Cerebellar cortex (tissue), 1 donor: Measurements from ENCODE around the gene HBB.

Experiments used
- DNase-seq: peaks from one replicate; pipeline ENCODE4 v3.0.0-alpha.2; 2015; ENCODE audit warnings: low spot score

Gene HBB

GRCh38 chr11:5247472-5248192 lies 20.8 kb upstream of the HBB start:
- DNase-seq, result no peak

GRCh38 chr11:5246772-5247471 lies 20.1 kb upstream of the HBB start:
- no peak for DNase-seq

GRCh38 chr11:5245155-5245554 lies 18.3 kb upstream of the HBB start:
- no peak for DNase-seq

GRCh38 chr11:5243816-5244180 lies 16.9 kb upstream of the HBB start:
- no peak for DNase-seq

GRCh38 chr11:5242933-5243815 lies 16.3 kb upstream of the HBB start:
- no peak for DNase-seq

GRCh38 chr11:5242208-5242607 lies 15.3 kb upstream of the HBB start:
- no peak for DNase-seq

- no peak for DNase-seq
Observed at GRCh38 chr11:5241458-5241857, 14.6 kb upstream of the HBB start.

- no peak for DNase-seq
Observed at GRCh38 chr11:5240458-5240857, 13.6 kb upstream of the HBB start.

GRCh38 chr11:5240056-5240455 lies 13.2 kb upstream of the HBB start:
- DNase-seq, result no peak

GRCh38 chr11:5239046-5239445 lies 12.2 kb upstream of the HBB start:
- DNase-seq, result no peak

GRCh38 chr11:5238486-5238885 lies 11.6 kb upstream of the HBB start:
- DNase-seq, result no peak

GRCh38 chr11:5237420-5237819 lies 10.5 kb upstream of the HBB start:
- DNase-seq, result no peak

- DNase-seq, result no peak
Observed at GRCh38 chr11:5235364-5236095, 8.7 kb upstream of the HBB start.

- no peak for DNase-seq
Observed at GRCh38 chr11:5234381-5234834, 7.5 kb upstream of the HBB start, which contains the start of gene HBD. Gene HBD (minus strand): TSS chr11:5234483. CDS start chr11:5234433, 50 bp downstream.

GRCh38 chr11:5233307-5233706 lies 6.4 kb upstream of the HBB start:
- DNase-seq, result no peak

GRCh38 chr11:5232821-5233220 lies 6.0 kb upstream of the HBB start:
- no peak for DNase-seq

GRCh38 chr11:5232176-5232575 lies 5.3 kb upstream of the HBB start:
- DNase-seq, result no peak

- DNase-seq, result no peak
Observed at GRCh38 chr11:5231111-5231510, 4.2 kb upstream of the HBB start.

- DNase-seq, result no peak
Observed at GRCh38 chr11:5230266-5230665, 3.4 kb upstream of the HBB start.

- no peak for DNase-seq
Observed at GRCh38 chr11:5229796-5230195, 2.9 kb upstream of the HBB start.

GRCh38 chr11:5229356-5229755 lies 2.5 kb upstream of the HBB start:
- DNase-seq, result no peak

- no peak for DNase-seq
Observed at GRCh38 chr11:5228124-5228523, 1.3 kb upstream of the HBB start.
